Stimulated activated CD4-positive, alpha-beta T cell treated with anti-CD3 and anti-CD28 coated beads, Interleukin-1b, Interleukin-23, amount 100 ng/mL, for 1 hour (primary cell): ENCODE results near the gene CCNT2.
"Not testable (repeated sequence)": the region's sequence is repeated elsewhere in the genome, so short reads cannot be mapped to it uniquely, and the experiment has no call there.

Source experiments
- DNase-seq, 2 donors: peaks; one replicate each; pipeline ENCODE4 v3.0.0-alpha.2; 2020; ENCODE audit warnings: low read depth in 2 of 2

CCNT2 gene

GRCh38 chr2:134918526-134919340 lies at the start of gene CCNT2:
CCNT2 (plus strand) TSS chr2:134918822; CDS start chr2:134918855, 33 bp downstream.
- DNase-seq: peak; percentile 98 to 99

GRCh38 chr2:134869946-134870736 lies 48.5 kb upstream of the CCNT2 start:
- no peak for DNase-seq

- DNase-seq: no peak
These were observed 45.5 kb upstream of the CCNT2 start for GRCh38 chr2:134873152-134873551.

GRCh38 chr2:134875309-134875708 lies 43.3 kb upstream of the CCNT2 start:
- DNase-seq: no peak

GRCh38 chr2:134882773-134883172 lies 35.8 kb upstream of the CCNT2 start:
- DNase-seq: no peak

GRCh38 chr2:134883552-134884293 lies 34.9 kb upstream of the CCNT2 start:
- DNase-seq: no peak

GRCh38 chr2:134884435-134884834 lies 34.2 kb upstream of the CCNT2 start:
- no peak for DNase-seq

- no peak for DNase-seq
These were observed 26.2 kb upstream of the CCNT2 start for GRCh38 chr2:134892282-134893035.

GRCh38 chr2:134897932-134898331 lies 20.7 kb upstream of the CCNT2 start:
- no peak for DNase-seq

GRCh38 chr2:134899204-134899603 lies 19.4 kb upstream of the CCNT2 start:
- no peak for DNase-seq

GRCh38 chr2:134900151-134900550 lies 18.5 kb upstream of the CCNT2 start:
- DNase-seq: no peak

- DNase-seq: not testable (repeated sequence)
These were observed 14.9 kb upstream of the CCNT2 start for GRCh38 chr2:134903701-134904100.

- DNase-seq: no peak
These were observed 13.5 kb upstream of the CCNT2 start for GRCh38 chr2:134905168-134905567.

GRCh38 chr2:134906726-134907125 lies 11.9 kb upstream of the CCNT2 start:
- DNase-seq: no peak

- not testable (repeated sequence) for DNase-seq
These were observed 11.0 kb upstream of the CCNT2 start for GRCh38 chr2:134907441-134908116.

GRCh38 chr2:134910763-134911399 lies 7.7 kb upstream of the CCNT2 start:
- no peak for DNase-seq

GRCh38 chr2:134911400-134911785 lies 7.2 kb upstream of the CCNT2 start:
- no peak for DNase-seq

- no peak for DNase-seq
These were observed 6.3 kb upstream of the CCNT2 start for GRCh38 chr2:134912361-134912760.

GRCh38 chr2:134917360-134917865 lies 1.2 kb upstream of the CCNT2 start:
- DNase-seq: no peak

GRCh38 chr2:134917888-134918525 lies 615 bp upstream of the CCNT2 start:
- DNase-seq: peak; percentile 63 to 70
